A549 (cell line): ENCODE results near the gene BPIFB1. TPM values are rescaled to one million over a fixed set of nuclear protein-coding genes. Genes with fewer than 3 reads are reported as not detected.

Experiments
- ATAC-seq, 2 experiments: fragments of 200-7000 bp in 1 of 2; fragments of >200 bp in 1 of 2; cut with Nextera tagmentation in 1 of 2; cut with Tn5 transposase in 1 of 2; 3 replicates each; pipeline versions ENCODE4 v1.8.0 to v1.9.1; 2018 to 2020; ENCODE audit warnings: mild to moderate bottlenecking in 1 of 2, moderate library complexity in 1 of 2
- CTCF ChIA-PET: fragments of 300-600 bp; sonication (Branson Sonifier 250); formaldehyde crosslinking; extraction: SDS; loops from one replicate; lab custom pipeline; 2021; ENCODE audit warnings: antibody characterized with exemption, inconsistent platforms; lab: Yijun Ruan, JAX
- POLR2A ChIA-PET: fragments of 350-600 bp; formaldehyde crosslinking; extraction: SDS; loops from one replicate; lab custom pipeline; 2021; ENCODE audit warnings: antibody characterized with exemption, inconsistent platforms; lab: Yijun Ruan, JAX
- DNase-seq, 2 experiments: peaks; one replicate each; pipeline versions ENCODE4 v3.0.0 to v3.0.0-alpha.2; 2011 to 2016; ENCODE audit warnings: low read depth in 1 of 2, low spot score in 1 of 2
- FAIRE-seq: peaks from 2 replicates; lab custom pipeline; 2011; peaks lifted over from hg19 to GRCh38; lab: Jason Lieb, UNC
- H3K27ac ChIP-seq, 2 experiments: fragments of >200 bp; sonication (Bioruptor Twin); formaldehyde crosslinking; 3 replicates each; pipeline ENCODE4 v1.5.1; 2016 to 2017
- H3K4me1 ChIP-seq: fragments of >200 bp; sonication (Bioruptor Twin); formaldehyde crosslinking; 3 replicates; pipeline ENCODE4 v1.6.1; 2016
- H3K4me2 ChIP-seq: fragments of >200 bp; sonication (Bioruptor Twin); formaldehyde crosslinking; 3 replicates; pipeline ENCODE4 v1.6.1; 2016
- H3K4me3 ChIP-seq: fragments of >200 bp; sonication (Bioruptor Twin); formaldehyde crosslinking; 3 replicates; pipeline ENCODE4 v1.5.1; 2016
- H3K9me3 ChIP-seq: fragments of >200 bp; sonication (Bioruptor Twin); formaldehyde crosslinking; 3 replicates; pipeline ENCODE4 v1.6.1; 2016
- BHLHE40 ChIP-seq: IDR thresholded peaks from 2 replicates; pipeline ENCODE4 v1.6.1; 2012; ENCODE audit warnings: low read depth, low read length, inconsistent platforms
- EHMT2 ChIP-seq: fragments of 200-600 bp; sonication (generic); IDR thresholded peaks from 2 replicates; pipeline ENCODE4 v1.6.1; 2016; ENCODE audit warnings: antibody characterized with exemption, low read depth, mild to moderate bottlenecking, moderate library complexity
- ESRRA ChIP-seq: fragments of 150-350 bp; IDR thresholded peaks from 2 replicates; pipeline ENCODE4 v1.6.1; 2014; ENCODE audit warnings: mild to moderate bottlenecking, low read length, borderline replicate concordance
- HEYL ChIP-seq: fragments of 250-450 bp; sonication (Bioruptor Pico); IDR thresholded peaks from 2 replicates; pipeline ENCODE4 v1.8.0; 2021; ENCODE audit warnings: mild to moderate bottlenecking, moderate library complexity
- JUNB ChIP-seq: fragments of >200 bp; sonication (Bioruptor Twin); formaldehyde crosslinking; IDR thresholded peaks from 2 replicates; pipeline ENCODE4 v1.6.1; 2016
- KDM1A ChIP-seq: fragments of 200-600 bp; sonication (generic); IDR thresholded peaks from 2 replicates; pipeline ENCODE4 v1.6.1; 2016; ENCODE audit warnings: low read depth, mild to moderate bottlenecking
- KDM5A ChIP-seq: fragments of 200-600 bp; sonication (generic); IDR thresholded peaks from 2 replicates; pipeline ENCODE4 v1.6.1; 2016; ENCODE audit warnings: antibody characterized with exemption, mild to moderate bottlenecking
- MAZ ChIP-seq: fragments of 150-350 bp; IDR thresholded peaks from 2 replicates; pipeline ENCODE4 v1.6.1; 2014; ENCODE audit warnings: antibody characterized with exemption, low read depth, low read length, borderline replicate concordance
- NPAS2 ChIP-seq: fragments of 250-450 bp; sonication (Bioruptor Pico); IDR thresholded peaks from 2 replicates; pipeline ENCODE4 v1.8.0; 2022; ENCODE audit warnings: mild to moderate bottlenecking, moderate library complexity, borderline replicate concordance
- POLR2A ChIP-seq: IDR thresholded peaks from 2 replicates; pipeline ENCODE4 v1.6.1; 2012; ENCODE audit warnings: mild to moderate bottlenecking, low read length
- RNF2 ChIP-seq: fragments of 200-600 bp; sonication (generic); IDR thresholded peaks from 2 replicates; pipeline ENCODE4 v1.6.1; 2016; ENCODE audit warnings: low read depth, mild to moderate bottlenecking, antibody characterized with exemption, moderate library complexity, borderline replicate concordance
- TP53 ChIP-seq: fragments of 250-450 bp; sonication (Bioruptor Pico); IDR thresholded peaks from 2 replicates; pipeline ENCODE4 v1.5.0; 2021; ENCODE audit warnings: mild to moderate bottlenecking, moderate library complexity
- ZFP36 ChIP-seq: fragments of 450-650 bp; IDR thresholded peaks from 2 replicates; pipeline ENCODE4 v1.6.1; 2014; ENCODE audit warnings: borderline replicate concordance; ENCODE audit not compliant: partially characterized antibody
- ZSCAN20 ChIP-seq: fragments of 250-450 bp; sonication (Bioruptor Pico); IDR thresholded peaks from 2 replicates; pipeline ENCODE4 v1.8.0; 2022; ENCODE audit warnings: mild to moderate bottlenecking, moderate library complexity
- whole genome bisulfite sequencing: methylation state at CpG from one replicate; pipeline ENCODE4 v1.1.6; 2017; ENCODE audit errors: missing lambda C conversion rate; 5-methylcytosine and 5-hydroxymethylcytosine counted together
- polyA plus RNA-seq, 4 experiments: library from polyadenylated mRNA; depleted of rRNA in 3 of 4; stranded (reverse); fragments of >200 nt; fragmentation: RNase III in 1 of 4; extraction: RNeasy Plus Mini Kit Qiagen cat#74134 plus additional on column Dnase treatment in 1 of 4; gene quantifications; 2 replicates in 3 of 4; 3 replicates in 1 of 4; pipeline ENCODE4 v1.2.3, GENCODE V29; 2011 to 2017
- TF ChIP-seq, protein P1 (sequence below): fragments of 200-600 bp; sonication (generic); IDR thresholded peaks from 2 replicates; pipeline ENCODE4 v1.6.1; 2016; ENCODE audit warnings: antibody characterized with exemption, mild to moderate bottlenecking, moderate library complexity
- TF ChIP-seq, protein P2 (sequence below): fragments of >200 bp; sonication (Bioruptor Twin); formaldehyde crosslinking; IDR thresholded peaks from 3 replicates; pipeline ENCODE4 v1.6.1; 2016
- TF ChIP-seq, protein P3 (sequence below): fragments of 450-650 bp; IDR thresholded peaks from 2 replicates; pipeline ENCODE4 v1.6.1; 2014; ENCODE audit warnings: antibody characterized with exemption
- TF ChIP-seq, protein P4 (sequence below): IDR thresholded peaks from 2 replicates; pipeline ENCODE4 v1.6.1; 2012
- TF ChIP-seq, protein P5 (sequence below): IDR thresholded peaks from 2 replicates; pipeline ENCODE4 v1.6.1; 2012; ENCODE audit warnings: low read depth, borderline replicate concordance
- TF ChIP-seq, protein P6 (sequence below): IDR thresholded peaks from 2 replicates; pipeline ENCODE4 v1.6.1; 2012

Gene BPIFB1
- polyA plus RNA-seq, 2 of the 4 experiments (the other 2 are of a cell fraction) = 0.18 TPM; not detected in 1

DNA sequence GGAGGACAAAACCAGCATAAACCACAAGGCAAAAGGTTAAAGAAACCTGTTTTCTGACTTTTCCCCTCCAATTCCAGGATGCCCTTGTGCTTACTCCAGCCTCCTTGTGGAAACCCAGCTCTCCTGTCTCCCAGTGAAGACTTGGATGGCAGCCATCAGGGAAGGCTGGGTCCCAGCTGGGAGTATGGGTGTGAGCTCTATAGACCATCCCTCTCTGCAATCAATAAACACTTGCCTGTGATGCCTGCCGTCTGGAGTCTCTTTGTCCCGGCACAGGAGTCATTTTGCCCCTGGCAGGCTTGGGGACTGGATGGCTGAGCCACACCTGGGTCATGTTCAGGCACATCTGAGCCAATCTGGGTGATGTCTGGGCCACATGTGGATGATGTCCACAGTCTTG is 26.6 kb downstream of the BPIFB1 start:
- Histone ChIP-seq H3K4me3 (no peak overlapping the region), H3K4me2 (no peak overlapping the region), H3K9me3 (no peaks in the 10 kb centered on the region), H3K4me1 (peaks cover 7% of the 10 kb centered on the region), H3K27ac (no peak overlapping the region)
- TF ChIP-seq, protein P1, sequence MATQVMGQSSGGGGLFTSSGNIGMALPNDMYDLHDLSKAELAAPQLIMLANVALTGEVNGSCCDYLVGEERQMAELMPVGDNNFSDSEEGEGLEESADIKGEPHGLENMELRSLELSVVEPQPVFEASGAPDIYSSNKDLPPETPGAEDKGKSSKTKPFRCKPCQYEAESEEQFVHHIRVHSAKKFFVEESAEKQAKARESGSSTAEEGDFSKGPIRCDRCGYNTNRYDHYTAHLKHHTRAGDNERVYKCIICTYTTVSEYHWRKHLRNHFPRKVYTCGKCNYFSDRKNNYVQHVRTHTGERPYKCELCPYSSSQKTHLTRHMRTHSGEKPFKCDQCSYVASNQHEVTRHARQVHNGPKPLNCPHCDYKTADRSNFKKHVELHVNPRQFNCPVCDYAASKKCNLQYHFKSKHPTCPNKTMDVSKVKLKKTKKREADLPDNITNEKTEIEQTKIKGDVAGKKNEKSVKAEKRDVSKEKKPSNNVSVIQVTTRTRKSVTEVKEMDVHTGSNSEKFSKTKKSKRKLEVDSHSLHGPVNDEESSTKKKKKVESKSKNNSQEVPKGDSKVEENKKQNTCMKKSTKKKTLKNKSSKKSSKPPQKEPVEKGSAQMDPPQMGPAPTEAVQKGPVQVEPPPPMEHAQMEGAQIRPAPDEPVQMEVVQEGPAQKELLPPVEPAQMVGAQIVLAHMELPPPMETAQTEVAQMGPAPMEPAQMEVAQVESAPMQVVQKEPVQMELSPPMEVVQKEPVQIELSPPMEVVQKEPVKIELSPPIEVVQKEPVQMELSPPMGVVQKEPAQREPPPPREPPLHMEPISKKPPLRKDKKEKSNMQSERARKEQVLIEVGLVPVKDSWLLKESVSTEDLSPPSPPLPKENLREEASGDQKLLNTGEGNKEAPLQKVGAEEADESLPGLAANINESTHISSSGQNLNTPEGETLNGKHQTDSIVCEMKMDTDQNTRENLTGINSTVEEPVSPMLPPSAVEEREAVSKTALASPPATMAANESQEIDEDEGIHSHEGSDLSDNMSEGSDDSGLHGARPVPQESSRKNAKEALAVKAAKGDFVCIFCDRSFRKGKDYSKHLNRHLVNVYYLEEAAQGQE = no peak
- TF ChIP-seq TP53 (CRISPR knock-in tag) (no peak), KDM1A (no peak), MAZ (no peak), RNF2 (no peak), POLR2A (no peak), ZSCAN20 (no peak), JUNB (no peak), KDM5A (no peak), ZFP36 (no peak)
- TF ChIP-seq, protein P2, sequence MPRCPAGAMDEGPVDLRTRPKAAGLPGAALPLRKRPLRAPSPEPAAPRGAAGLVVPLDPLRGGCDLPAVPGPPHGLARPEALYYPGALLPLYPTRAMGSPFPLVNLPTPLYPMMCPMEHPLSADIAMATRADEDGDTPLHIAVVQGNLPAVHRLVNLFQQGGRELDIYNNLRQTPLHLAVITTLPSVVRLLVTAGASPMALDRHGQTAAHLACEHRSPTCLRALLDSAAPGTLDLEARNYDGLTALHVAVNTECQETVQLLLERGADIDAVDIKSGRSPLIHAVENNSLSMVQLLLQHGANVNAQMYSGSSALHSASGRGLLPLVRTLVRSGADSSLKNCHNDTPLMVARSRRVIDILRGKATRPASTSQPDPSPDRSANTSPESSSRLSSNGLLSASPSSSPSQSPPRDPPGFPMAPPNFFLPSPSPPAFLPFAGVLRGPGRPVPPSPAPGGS = no peak
- TF ChIP-seq, protein P3, sequence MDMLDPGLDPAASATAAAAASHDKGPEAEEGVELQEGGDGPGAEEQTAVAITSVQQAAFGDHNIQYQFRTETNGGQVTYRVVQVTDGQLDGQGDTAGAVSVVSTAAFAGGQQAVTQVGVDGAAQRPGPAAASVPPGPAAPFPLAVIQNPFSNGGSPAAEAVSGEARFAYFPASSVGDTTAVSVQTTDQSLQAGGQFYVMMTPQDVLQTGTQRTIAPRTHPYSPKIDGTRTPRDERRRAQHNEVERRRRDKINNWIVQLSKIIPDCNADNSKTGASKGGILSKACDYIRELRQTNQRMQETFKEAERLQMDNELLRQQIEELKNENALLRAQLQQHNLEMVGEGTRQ = no peak
- TF ChIP-seq, protein P4, sequence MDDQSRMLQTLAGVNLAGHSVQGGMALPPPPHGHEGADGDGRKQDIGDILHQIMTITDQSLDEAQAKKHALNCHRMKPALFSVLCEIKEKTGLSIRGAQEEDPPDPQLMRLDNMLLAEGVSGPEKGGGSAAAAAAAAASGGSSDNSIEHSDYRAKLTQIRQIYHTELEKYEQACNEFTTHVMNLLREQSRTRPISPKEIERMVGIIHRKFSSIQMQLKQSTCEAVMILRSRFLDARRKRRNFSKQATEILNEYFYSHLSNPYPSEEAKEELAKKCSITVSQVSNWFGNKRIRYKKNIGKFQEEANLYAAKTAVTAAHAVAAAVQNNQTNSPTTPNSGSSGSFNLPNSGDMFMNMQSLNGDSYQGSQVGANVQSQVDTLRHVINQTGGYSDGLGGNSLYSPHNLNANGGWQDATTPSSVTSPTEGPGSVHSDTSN = no peak
- TF ChIP-seq, protein P5, sequence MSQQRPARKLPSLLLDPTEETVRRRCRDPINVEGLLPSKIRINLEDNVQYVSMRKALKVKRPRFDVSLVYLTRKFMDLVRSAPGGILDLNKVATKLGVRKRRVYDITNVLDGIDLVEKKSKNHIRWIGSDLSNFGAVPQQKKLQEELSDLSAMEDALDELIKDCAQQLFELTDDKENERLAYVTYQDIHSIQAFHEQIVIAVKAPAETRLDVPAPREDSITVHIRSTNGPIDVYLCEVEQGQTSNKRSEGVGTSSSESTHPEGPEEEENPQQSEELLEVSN = no peak
- POLR2A ChIA-PET = no interaction called here
- no peak for FAIRE-seq
- no peak for DNase-seq
- no peak for ATAC-seq
- CTCF ChIA-PET = interaction anchor here (1.3 to 4.0 kb wide), 2 partner anchors 10 to 47 kb away, joined by 3 to 21 read pairs; no protein-coding TSS in a partner anchor
- WGBS = 31% methylated on average over 2 of the region's 2 CpGs

DNA sequence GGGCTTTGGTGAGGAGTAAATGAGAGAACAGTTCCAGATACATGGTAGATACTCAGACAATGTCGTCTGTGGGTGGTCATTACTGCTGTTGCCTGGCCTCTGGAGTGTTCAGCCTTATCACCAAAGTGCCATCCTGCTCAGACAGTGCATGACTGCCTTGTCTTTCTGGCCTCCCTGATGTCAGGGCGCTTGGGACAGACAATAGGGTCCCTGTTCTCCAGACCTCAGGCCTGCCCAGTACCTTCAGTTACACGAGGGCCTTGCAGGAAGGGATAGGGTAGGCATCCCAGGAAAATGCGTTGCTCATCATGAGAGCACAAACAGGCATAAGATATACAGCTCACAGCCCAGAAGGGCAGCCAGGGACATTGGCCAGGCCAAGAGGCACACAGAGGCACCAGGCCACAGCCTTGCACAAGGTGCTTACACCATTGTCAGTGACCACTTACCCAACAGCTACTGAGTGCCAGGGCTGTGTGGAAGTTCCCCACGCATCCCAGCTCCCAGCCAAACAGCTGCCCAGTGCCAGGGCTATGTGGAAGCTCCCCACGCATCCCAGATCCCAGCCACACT is 27.4 kb downstream of the BPIFB1 start:
- peak; percentile 31 to 44; a peak in 3 of 6 replicates for ATAC-seq
- whole genome bisulfite sequencing = 34% methylated on average over 6 of the region's 6 CpGs
- CTCF ChIA-PET = interaction anchor here (0.8 to 4.0 kb wide), 3 partner anchors 11 to 406 kb away, joined by 3 to 21 read pairs (median 3); no protein-coding TSS in a partner anchor

More for the DNA sequence above, 27.4 kb downstream of the BPIFB1 start:
- H3K4me2 ChIP-seq = no peak overlapping the region
- POLR2A ChIA-PET = no interaction called here
- TF ChIP-seq ESRRA = no peak
- TF ChIP-seq HEYL = no peak
- TF ChIP-seq, protein P6, sequence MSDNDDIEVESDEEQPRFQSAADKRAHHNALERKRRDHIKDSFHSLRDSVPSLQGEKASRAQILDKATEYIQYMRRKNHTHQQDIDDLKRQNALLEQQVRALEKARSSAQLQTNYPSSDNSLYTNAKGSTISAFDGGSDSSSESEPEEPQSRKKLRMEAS = no peak
- TF ChIP-seq EHMT2 = no peak
- no peak for TF ChIP-seq BHLHE40
- no peak for TF ChIP-seq NPAS2 (CRISPR knock-in tag)
- TF ChIP-seq, all 56 proteins: peak for 0
- no peak overlapping the region for H3K4me3 ChIP-seq
- H3K4me1 ChIP-seq = peaks cover 6% of the 10 kb centered on the region
- DNase-seq (no peak), FAIRE-seq (no peak)
- no peak overlapping the region for H3K27ac ChIP-seq
- no peaks in the 10 kb centered on the region for H3K9me3 ChIP-seq
